CD4-positive, alpha-beta T cell treated with Interleukin-17A for 4 hours (primary cell): ENCODE data around the gene HPN.
"Not testable (repeated sequence)": the region's sequence is repeated elsewhere in the genome, so short reads cannot be mapped to it uniquely, and the experiment has no call there.

Source experiments
- DNase-seq: peaks from one replicate; pipeline ENCODE4 v3.0.0-alpha.2; 2020; ENCODE audit warnings: mixed read lengths

HPN gene

GRCh38 chr19:35041548-35042055, at the start of gene HPN:
HPN (plus strand) TSS chr19:35041721; CDS start chr19:35042507, 786 bp downstream.
- no peak for DNase-seq

DNA sequence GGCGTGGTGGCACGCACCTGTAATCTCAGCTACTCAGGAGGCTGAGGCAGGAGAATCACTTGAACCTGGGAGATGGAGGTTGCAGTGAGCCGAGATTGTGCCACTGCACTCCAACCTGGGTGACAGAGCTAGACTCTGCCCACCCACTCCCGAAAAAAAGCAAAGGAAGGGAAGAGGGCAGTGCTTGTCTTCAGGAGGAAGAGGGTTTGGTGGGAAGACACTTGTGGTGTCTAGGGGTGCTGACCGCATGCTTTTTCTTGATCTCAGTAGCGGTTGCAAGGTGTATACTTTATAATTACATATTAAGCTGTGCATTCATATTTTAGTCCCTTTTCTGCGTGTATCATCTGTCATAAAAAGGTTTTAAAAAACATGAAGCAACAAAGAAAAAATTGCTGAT, 48.9 kb upstream of the HPN start:
- DNase-seq = not testable (repeated sequence)

DNA sequence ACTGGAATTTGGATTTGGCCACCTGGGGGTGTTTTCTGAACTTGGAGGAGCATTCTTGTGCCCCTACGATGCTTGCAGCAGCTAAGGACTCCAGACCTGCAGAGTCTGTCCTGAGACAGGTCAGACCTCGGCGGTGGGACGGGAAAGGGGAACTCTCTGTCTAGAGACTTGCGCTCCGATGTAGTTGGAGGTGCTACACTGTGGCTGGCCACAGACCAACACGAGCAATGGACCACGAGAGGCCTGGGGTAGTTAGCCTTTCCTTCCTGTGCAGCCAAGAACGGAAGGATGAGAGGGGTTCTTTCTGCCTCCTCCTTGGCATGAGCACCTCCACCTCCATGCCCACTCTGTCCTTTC, 47.3 kb upstream of the HPN start:
- DNase-seq = no peak

DNA sequence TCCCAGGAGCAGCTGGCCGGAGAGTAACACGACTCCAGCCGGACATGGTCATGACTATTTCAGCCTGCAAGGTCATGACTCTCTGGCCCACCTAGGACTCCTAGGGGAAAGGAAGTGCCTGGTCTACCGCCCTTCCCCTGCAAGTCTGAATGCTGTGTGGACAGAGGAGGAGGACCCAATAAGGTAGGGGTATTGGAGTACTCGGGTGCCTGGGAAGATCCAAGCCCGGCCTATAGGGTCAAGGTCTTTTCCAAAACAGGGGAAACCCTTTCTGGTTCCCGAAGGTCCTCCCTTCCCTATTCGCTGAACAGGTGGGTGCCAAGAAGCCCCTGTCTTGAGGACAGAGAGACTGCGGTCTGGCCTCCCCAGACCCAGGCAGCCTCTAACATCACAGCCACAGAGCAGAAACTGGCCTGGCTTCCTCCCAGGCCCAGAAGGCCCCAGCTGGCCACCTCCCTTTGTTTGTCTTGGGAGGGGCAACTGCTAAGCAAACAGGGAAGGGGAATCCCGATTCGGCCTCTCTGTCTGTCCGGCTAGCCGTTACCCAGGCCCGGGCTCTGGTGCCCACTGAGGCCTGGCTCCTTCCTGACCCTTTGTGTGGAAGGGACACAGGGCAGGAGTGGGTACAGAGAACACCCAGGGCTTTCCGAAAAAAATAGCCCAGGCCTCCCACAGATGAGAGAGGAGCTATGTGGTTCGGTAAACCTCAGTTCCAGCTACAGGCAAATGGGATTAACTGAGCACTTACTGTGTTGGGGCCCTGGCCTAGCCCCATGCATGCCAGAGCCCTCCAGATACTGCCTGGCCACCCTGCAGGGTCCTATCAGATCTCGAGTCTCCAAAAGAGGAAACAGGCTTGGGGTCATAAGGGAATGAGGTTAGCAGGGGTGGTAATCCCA, 46.6 kb upstream of the HPN start:
- DNase-seq = no peak

- DNase-seq = no peak
Observed at GRCh38 chr19:34995551-34995950, 46.0 kb upstream of the HPN start.

GRCh38 chr19:34997071-34997617, 44.4 kb upstream of the HPN start:
- DNase-seq = peak; percentile 51

GRCh38 chr19:34998224-34998623, 43.3 kb upstream of the HPN start:
- not testable (repeated sequence) for DNase-seq

GRCh38 chr19:34998777-34999497, 42.6 kb upstream of the HPN start:
- DNase-seq = peak; percentile 27

GRCh38 chr19:34999498-35000337, 41.8 kb upstream of the HPN start, which contains the start of gene GRAMD1A:
GRAMD1A (plus strand) TSS chr19:35000323; CDS start chr19:35000479, 156 bp downstream.
- peak; percentile 84 for DNase-seq

- no peak for DNase-seq
Observed at GRCh38 chr19:35000338-35000646, 41.2 kb upstream of the HPN start.

DNA sequence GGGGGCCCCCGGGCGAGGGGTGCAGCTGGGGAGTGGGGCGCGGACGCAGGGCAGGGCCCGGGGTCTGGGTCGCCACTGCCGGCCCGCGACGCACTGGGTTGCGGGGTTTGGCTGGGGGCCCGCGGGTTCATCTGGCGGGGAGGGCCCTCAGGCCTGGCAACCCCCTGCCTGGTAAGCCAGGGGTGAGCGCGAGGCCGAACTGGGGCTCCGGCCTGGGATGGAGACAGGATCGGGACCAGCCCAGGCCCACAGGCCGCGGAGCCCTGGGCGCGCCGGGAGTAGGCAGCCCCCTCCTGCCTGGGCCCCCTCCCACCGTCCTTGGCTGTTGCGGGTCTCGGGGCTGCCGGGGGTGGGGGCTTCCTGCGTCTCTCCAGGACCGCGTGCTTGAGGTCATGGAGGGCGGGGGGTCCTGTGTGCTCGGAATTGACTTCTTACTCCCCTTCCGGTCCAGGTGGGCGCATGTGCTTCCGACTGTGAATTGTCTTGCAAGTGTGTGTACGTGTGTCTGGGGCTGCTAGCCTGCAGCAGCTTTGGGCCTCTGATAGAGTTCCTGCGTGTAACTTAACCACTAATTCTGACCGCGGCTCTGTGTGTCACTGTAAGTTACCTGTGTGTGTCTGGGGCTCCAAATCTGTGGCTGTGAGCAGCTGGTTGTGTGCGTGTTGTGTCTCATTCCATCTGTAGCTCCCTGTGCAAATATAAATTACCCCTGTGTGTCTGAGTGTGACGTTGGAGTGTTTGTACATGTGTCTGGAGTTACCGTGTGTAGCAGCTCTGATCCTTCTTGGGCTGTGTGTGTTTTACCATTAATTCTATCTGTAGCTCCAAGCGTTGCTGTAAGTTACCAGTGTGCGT, 40.6 kb upstream of the HPN start:
- peak; percentile 75 for DNase-seq

DNA sequence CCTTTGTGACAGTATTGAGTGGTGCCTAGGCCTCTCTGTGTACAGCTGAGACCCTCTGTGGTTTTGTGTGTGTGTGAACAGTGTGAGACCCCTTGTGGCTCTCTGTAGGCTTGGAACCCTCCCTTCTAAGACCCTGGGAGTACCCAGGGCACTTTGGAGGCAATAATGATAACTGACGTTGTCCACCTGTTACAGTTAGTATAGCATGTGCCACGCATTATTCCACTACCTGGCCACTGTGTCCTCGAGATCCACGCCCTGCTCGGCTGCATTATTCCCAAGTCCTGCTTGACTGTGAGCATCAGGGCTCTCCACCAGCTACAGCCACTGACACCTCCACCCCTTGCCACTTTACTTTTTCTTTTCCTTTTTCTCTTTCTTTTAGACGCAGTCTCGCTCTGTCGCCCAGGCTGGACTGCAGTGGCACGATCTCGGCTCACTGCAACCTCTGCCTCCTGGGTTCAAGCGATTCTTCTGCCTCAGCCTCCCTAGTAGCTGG, 39.4 kb upstream of the HPN start:
- DNase-seq = no peak

- DNase-seq = no peak
Observed at GRCh38 chr19:35004517-35005255, 36.8 kb upstream of the HPN start.

GRCh38 chr19:35005256-35005977, 36.1 kb upstream of the HPN start:
- DNase-seq = peak; percentile 2

GRCh38 chr19:35006007-35006341, 35.5 kb upstream of the HPN start:
- DNase-seq = peak; percentile 1

DNA sequence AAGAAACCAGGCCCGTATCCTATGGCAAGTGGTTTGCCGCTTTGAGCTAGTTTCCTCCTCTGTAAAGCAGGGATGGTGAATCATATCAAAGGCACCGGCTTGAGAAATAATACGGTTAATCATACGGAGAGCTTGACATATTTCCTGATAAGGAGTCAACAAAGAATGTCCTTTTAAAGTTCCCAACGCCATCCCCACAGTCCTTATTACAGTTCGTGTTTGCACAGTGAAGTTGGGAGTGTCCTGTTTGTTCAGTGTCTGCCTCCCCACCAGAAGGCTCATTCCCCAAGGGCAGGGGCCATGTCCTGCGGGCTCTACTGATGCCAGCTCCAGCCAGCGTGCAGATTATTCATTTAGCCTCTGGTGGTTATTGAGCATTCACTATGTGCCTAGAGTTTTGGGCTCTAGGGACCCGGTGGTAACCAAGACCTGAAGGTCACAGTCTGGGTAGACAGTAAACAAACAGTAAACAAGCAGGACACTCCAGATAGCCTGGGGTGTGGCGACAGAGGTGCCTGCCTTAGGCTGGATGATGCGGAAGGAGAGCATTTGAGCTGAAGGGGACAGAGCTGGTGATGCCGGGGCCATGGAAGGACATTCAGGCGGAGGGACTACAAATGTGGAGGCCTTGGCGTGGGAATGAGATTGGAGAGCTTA, 35.1 kb upstream of the HPN start:
- DNase-seq = peak; percentile 2

DNA sequence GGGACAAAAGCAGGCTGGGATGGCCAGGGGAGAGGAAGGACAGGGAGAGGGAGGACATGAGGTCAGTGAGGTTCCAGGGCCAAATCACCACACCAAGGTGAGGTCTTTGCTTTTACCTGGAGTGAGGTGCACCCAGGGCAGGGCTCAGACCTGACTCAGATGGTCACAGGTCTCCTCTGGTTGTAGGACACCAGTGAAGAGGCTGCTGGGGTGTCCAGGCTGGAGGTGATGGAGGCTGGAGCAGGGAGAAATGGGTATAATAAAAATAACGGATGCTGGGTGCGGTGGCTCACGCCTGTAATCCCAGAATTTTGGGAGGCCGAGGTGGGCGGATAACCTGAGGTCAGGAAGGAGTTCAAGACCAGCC, 34.5 kb upstream of the HPN start:
- DNase-seq = peak; percentile 1

DNA sequence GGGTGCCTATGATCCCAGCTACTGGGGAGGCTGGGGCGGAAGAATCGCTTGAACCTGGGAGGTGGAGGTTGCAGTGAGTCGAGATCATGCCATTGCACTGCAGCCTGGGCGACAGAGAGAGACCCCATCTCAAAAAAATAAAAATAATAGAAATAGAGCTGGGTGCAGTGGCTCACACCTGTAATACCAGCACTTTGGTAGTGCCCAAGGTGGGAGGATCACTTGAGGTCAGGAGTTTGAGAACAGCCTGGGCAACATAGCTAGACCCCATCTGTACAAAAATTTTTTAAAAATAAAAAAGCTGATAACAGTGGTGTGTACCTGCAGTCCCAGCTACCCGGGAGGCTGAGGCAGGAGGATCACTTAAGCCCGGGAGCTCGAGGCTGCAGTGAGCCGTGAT, 34.1 kb upstream of the HPN start:
- DNase-seq = peak; percentile 1

DNA sequence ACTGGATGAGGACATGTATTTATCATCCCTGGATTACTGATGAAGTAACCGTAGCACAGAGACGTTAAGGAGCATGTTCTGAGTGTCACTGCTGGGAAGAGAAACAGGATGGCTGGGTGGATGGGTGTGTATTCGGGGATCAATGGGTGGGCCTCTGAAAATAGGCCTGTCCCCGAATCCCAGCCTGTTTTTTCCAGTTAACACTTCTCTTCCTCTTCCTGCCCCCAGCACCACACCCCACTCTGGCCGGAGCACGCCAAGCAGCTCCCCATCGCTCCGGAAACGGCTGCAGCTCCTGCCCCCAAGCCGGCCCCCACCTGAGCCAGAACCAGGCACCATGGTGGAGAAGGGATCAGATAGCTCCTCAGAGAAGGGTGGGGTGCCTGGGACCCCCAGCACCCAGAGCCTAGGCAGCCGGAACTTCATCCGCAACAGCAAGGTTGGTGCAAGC, 32.6 kb upstream of the HPN start:
- no peak for DNase-seq
